ENCODE measurements around the gene YPEL2.
"Not testable (repeated sequence)": the region's sequence is repeated elsewhere in the genome, so short reads cannot be mapped to it uniquely, and the experiment has no call there.

The YPEL2 gene

GRCh38 chr17:59409336-59410048, 78.0 kb downstream of the YPEL2 start:
- DNase-seq = no peak

- DNase-seq = no peak
These were observed 78.6 kb downstream of the YPEL2 start for GRCh38 chr17:59410049-59410437.

- not testable (repeated sequence) for DNase-seq
These were observed 81.0 kb downstream of the YPEL2 start for GRCh38 chr17:59412431-59412830.

DNA sequence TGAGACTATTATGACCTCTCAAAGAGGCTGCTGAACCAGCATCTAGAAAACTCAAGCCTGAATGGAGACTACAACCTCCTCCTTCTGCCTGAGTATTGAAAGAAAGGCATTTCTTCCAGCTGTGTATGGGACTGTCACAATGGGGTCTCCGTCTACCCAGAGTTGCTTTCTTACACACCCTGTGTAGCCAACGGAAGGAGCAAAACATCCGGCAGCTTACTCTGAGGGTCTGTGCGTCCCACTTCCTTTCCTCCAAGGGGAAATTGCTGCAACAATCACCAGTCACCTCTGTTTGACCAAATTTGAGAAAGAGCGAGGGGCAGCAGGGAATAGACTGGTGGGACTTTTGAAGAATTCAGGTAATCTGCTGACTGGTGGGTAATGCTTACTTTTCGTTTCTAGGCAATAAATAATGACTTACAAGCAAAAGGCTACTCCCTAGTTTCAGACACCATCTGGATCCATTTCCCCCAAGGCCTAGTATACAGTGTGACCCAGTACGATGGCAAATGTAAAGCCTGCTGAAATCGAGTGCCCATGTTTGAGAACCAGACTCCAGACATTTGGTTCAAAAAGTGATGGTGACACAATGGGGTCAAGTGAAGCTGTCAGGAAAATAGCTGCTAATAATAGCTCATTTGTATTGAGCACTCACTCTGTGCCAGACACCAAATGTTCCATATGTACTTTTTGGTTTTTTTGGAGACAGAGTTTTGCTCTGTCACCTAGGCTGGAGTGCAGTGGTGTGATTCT, 81.7 kb downstream of the YPEL2 start:
- DNase-seq = no peak

DNA sequence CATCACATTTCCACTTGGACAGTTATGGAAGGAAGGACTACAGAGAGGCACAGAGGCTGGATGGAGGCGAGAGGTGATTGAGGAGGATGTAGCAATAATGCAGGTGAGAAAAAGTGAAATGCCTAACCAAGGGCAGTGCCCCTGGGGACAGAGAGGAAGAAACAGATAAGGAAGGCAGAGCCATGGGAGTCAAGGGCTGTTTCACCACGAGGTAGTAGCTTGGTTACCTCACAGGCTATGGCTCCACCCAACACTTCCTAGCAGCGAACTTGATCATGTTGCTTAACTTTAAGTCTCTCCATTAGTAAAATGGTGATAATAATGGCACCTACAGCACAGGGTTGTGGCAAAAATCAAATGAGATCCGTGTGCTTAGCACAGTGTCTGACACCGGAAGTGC, 83.9 kb downstream of the YPEL2 start:
- no peak for DNase-seq

DNA sequence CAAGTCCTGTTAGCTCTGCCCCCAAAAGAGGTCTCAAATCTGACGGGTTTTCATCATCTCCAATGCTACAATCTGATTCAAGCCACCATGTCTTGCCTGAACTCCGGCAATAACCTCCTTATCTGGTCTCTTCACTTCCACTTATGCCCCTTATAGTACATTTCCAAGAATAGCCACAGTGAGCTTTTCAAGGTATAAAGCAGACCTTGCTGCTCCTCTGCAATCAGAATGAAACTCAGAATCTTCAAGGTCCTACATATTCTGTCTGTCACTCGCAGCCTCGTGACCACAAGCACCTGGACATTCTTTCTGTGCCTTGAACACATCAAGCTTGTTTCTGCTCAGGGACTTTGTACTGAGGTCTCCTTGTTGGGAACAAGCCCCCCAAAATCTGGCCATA, 84.7 kb downstream of the YPEL2 start:
- no peak for DNase-seq

- no peak for DNase-seq
These were observed 86.0 kb downstream of the YPEL2 start for GRCh38 chr17:59417452-59417851.

- DNase-seq = no peak
These were observed 87.3 kb downstream of the YPEL2 start for GRCh38 chr17:59418732-59419166.

GRCh38 chr17:59420901-59421300, 89.4 kb downstream of the YPEL2 start:
- no peak for DNase-seq

DNA sequence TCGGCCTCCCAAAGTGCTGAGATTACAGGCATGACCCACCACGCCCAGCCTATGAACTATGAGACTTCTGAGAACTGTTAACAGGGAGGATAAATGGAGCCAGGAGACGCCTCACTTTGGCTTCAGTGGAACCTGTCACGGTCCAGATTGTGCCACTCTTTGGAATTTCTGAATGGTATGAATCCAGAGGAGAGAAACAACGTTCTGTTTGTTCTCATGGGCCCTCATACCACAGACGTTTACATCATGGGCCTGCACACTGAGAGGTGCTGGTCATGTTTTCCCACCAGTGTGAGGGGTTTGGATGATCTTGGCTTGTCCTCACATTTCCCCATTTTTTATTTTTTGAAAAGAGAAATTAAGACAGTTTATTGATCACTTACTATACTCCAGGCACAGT, 90.3 kb downstream of the YPEL2 start:
- no peak for DNase-seq

DNA sequence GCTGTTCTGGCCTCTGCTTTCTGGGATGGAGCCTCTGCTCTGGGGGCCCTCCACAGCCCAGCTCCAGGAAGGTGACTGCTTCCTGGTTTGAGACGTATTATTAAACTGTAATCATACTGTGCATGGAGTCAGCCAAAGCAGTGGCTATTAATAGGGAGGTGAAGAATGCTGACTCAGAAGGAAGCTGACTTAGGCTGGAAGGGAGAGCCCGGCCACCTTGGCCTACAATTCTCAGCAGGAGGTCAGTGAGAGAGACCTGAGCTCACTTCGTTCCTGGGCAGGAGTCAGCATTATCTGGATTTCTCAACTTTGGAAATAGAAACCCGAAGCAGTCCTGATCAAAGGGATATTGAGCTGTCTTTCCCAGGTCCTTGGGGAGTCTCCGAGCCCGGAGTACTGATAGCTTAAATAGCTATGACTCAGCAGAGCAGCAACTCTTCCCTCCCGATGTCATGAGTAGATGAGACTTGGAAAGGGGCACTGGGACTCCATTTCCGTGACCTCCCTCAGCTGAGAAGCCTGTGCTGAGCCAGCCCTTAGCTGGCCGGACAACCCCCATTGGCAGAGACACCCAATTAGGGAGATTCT, 91.8 kb downstream of the YPEL2 start:
- DNase-seq = no peak

DNA sequence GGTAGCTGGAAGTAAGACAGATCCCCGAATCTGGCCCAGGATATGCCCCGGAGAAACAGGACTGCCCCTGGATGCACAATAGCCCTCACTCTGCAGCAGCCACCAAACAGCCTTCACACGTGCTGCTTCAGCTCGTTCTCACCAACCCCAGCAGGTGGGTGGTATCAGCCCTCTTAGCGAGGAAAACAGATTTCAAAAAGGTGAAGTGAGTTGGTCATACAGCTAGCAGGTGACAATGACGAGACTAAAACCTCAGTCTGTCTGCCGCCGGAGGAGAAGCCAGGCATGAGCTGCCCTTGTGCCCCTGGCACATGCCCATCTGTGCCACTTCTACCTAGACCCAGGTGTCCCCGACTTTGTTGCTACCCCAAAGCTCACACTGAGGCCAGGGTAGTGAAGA, 92.4 kb downstream of the YPEL2 start:
- no peak for DNase-seq

DNA sequence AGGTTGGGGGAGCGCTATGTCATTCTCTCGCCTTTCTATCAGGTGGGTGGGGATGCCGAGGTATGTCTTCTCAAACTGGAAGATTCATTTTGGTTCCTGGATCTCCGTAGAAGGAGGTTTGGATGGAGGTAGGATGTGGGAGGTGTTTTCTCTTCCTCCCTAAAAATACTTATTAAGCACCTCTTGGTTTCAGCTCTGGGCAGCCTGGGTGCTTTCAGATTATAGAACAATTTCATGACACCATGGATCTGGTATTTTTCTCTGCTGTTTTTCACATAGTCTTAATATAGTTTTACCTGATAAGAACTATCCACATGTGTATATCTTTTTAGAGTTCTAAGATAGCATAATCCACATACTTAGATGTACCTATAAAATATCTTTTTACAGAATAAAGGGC, 92.9 kb downstream of the YPEL2 start:
- no peak for DNase-seq

GRCh38 chr17:59425085-59425931, 93.9 kb downstream of the YPEL2 start:
- DNase-seq = no peak

GRCh38 chr17:59426031-59426430, 94.6 kb downstream of the YPEL2 start:
- no peak for DNase-seq

DNA sequence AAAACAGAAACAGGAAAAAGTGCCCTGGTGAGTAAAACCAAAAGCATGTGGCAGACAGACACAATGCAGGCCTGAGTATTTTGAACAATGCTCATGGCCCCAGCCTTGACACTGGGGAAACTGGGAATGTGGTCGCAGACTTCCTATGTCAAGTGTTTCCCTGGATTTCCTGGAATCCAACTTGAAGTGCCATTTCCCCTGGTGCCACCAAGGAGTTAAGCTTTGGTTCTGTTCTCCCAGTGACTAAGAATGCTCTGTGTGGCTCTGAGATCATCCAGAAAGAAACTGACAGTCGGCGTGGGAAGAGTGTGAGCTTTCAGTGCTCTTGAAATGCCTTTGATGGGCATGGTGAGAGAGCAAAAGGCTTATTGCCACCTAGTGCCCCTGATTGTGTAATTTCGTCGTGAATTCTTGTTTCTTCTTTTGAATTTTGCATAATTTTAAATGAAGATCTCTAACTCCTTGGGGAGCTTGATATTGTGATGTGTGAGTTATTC, 96.0 kb downstream of the YPEL2 start:
- no peak for DNase-seq

DNA sequence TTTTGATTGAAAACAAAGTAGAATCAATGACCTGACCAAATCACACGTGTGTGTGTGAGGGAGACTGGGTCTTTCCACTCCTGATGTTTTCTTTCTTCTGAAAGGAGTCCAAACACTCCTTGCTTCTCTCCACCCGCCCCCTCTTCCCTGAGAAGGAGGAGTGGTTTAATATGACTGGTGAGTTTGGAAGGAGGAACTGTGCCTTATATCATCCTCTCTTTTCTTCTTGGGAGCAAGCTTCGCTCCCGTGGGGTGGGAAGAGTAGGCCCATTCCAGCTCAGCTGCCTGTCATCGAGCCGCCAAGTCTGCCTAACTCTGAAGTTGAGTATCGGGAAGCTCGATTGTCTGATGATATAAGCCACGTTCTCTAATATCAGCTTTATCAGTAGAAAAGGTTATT, 96.5 kb downstream of the YPEL2 start:
- DNase-seq = no peak

- no peak for DNase-seq
These were observed 97.5 kb downstream of the YPEL2 start for GRCh38 chr17:59428916-59429485.

GRCh38 chr17:59431601-59432000, 100.1 kb downstream of the YPEL2 start:
- DNase-seq = no peak

DNA sequence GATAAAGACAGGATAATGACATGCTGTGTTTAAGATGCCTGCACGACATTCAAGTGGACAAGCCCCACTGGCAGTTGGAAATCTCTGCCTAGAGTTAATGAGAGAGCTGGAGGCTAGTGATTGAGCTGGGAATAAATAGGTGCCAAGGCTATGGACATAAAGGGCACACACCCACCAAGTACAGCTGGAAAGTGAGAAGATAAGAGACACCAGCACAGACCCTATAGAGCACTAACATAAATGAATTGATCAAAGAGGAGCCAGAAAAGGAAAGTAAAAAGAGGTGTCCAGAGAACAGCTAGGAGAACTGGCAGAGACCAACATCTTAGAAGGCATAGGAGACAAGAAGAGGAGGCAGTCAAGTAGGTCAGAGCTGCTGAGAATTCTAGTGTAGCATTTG, 101.2 kb downstream of the YPEL2 start:
- no peak for DNase-seq

- DNase-seq = no peak
These were observed 102.1 kb downstream of the YPEL2 start for GRCh38 chr17:59433586-59433985.

GRCh38 chr17:59434429-59434828, 103.0 kb downstream of the YPEL2 start:
- no peak for DNase-seq

- no peak for DNase-seq
These were observed 103.8 kb downstream of the YPEL2 start for GRCh38 chr17:59435238-59435637.
